A549 (cell line): Measurements from ENCODE around the gene TIA1. TPM values are rescaled to one million over a fixed set of nuclear protein-coding genes. Genes with fewer than 3 reads are reported as not detected.

Source experiments
- ATAC-seq, 2 experiments: fragments of 200-7000 bp in 1 of 2; fragments of >200 bp in 1 of 2; cut with Nextera tagmentation in 1 of 2; cut with Tn5 transposase in 1 of 2; 3 replicates each; pipeline versions ENCODE4 v1.8.0 to v1.9.1; 2018 to 2020; ENCODE audit warnings: mild to moderate bottlenecking in 1 of 2, moderate library complexity in 1 of 2
- CTCF ChIA-PET: fragments of 300-600 bp; sonication (Branson Sonifier 250); formaldehyde crosslinking; extraction: SDS; loops from one replicate; lab custom pipeline; 2021; ENCODE audit warnings: antibody characterized with exemption, inconsistent platforms; lab: Yijun Ruan, JAX
- POLR2A ChIA-PET: fragments of 350-600 bp; formaldehyde crosslinking; extraction: SDS; loops from one replicate; lab custom pipeline; 2021; ENCODE audit warnings: antibody characterized with exemption, inconsistent platforms; lab: Yijun Ruan, JAX
- DNase-seq, 2 experiments: peaks; one replicate each; pipeline versions ENCODE4 v3.0.0 to v3.0.0-alpha.2; 2011 to 2016; ENCODE audit warnings: low read depth in 1 of 2, low spot score in 1 of 2
- FAIRE-seq: peaks from 2 replicates; lab custom pipeline; 2011; peaks lifted over from hg19 to GRCh38; lab: Jason Lieb, UNC
- H3K27ac ChIP-seq, 2 experiments: fragments of >200 bp; sonication (Bioruptor Twin); formaldehyde crosslinking; 3 replicates each; pipeline ENCODE4 v1.5.1; 2016 to 2017
- H3K4me1 ChIP-seq: fragments of >200 bp; sonication (Bioruptor Twin); formaldehyde crosslinking; 3 replicates; pipeline ENCODE4 v1.6.1; 2016
- H3K4me2 ChIP-seq: fragments of >200 bp; sonication (Bioruptor Twin); formaldehyde crosslinking; 3 replicates; pipeline ENCODE4 v1.6.1; 2016
- H3K4me3 ChIP-seq: fragments of >200 bp; sonication (Bioruptor Twin); formaldehyde crosslinking; 3 replicates; pipeline ENCODE4 v1.5.1; 2016
- H3K9me3 ChIP-seq: fragments of >200 bp; sonication (Bioruptor Twin); formaldehyde crosslinking; 3 replicates; pipeline ENCODE4 v1.6.1; 2016
- BHLHE40 ChIP-seq: IDR thresholded peaks from 2 replicates; pipeline ENCODE4 v1.6.1; 2012; ENCODE audit warnings: low read depth, low read length, inconsistent platforms
- EHF ChIP-seq: fragments of 250-450 bp; sonication (Bioruptor Pico); IDR thresholded peaks from 2 replicates; pipeline ENCODE4 v1.5.0; 2020; ENCODE audit warnings: mild to moderate bottlenecking
- ESRRA ChIP-seq: fragments of 150-350 bp; IDR thresholded peaks from 2 replicates; pipeline ENCODE4 v1.6.1; 2014; ENCODE audit warnings: mild to moderate bottlenecking, low read length, borderline replicate concordance
- FOSB ChIP-seq: fragments of 250-450 bp; sonication (Bioruptor Pico); IDR thresholded peaks from 2 replicates; pipeline ENCODE4 v1.5.0; 2020; ENCODE audit warnings: mild to moderate bottlenecking, moderate library complexity
- FOSL2 ChIP-seq, 2 experiments: fragments of 450-650 bp in 1 of 2; fragments of >200 bp in 1 of 2; sonication (Bioruptor Twin) in 1 of 2; formaldehyde crosslinking; IDR thresholded peaks; 2 replicates each; pipeline versions ENCODE4 v1.5.0 to v1.6.1; 2016 to 2020; ENCODE audit warnings: mild to moderate bottlenecking in 1 of 2, moderate library complexity in 1 of 2
- FOXS1 ChIP-seq: fragments of 250-450 bp; sonication (Bioruptor Pico); IDR thresholded peaks from 2 replicates; pipeline ENCODE4 v1.5.0; 2020; ENCODE audit warnings: mild to moderate bottlenecking, moderate library complexity
- HOXA7 ChIP-seq: fragments of 250-450 bp; sonication (Bioruptor Pico); IDR thresholded peaks from 2 replicates; pipeline ENCODE4 v1.5.0; 2020; ENCODE audit warnings: mild to moderate bottlenecking, moderate library complexity
- HOXB13 ChIP-seq: fragments of 250-450 bp; sonication (Bioruptor Pico); IDR thresholded peaks from 2 replicates; pipeline ENCODE4 v1.5.0; 2020; ENCODE audit warnings: low read depth, mild to moderate bottlenecking, moderate library complexity
- JUN ChIP-seq, 2 experiments: fragments of >200 bp; sonication (Bioruptor Twin); formaldehyde crosslinking; IDR thresholded peaks; 2 replicates in 1 of 2; 3 replicates in 1 of 2; pipeline ENCODE4 v1.6.1; 2016 to 2017
- KDM5A ChIP-seq: fragments of 200-600 bp; sonication (generic); IDR thresholded peaks from 2 replicates; pipeline ENCODE4 v1.6.1; 2016; ENCODE audit warnings: antibody characterized with exemption, mild to moderate bottlenecking
- MAX ChIP-seq: IDR thresholded peaks from 2 replicates; pipeline ENCODE4 v1.6.1; 2012
- MYC ChIP-seq: IDR thresholded peaks from 2 replicates; pipeline ENCODE4 v1.6.1; 2012; ENCODE audit warnings: mild to moderate bottlenecking, inconsistent platforms, low read length, improper control_type of control experiment, borderline replicate concordance
- REST ChIP-seq: fragments of 200-600 bp; sonication (generic); IDR thresholded peaks from 2 replicates; pipeline ENCODE4 v1.6.1; 2016; ENCODE audit warnings: antibody characterized with exemption, mild to moderate bottlenecking, moderate library complexity
- SMC3 ChIP-seq: fragments of >200 bp; sonication (Bioruptor Twin); formaldehyde crosslinking; IDR thresholded peaks from 3 replicates; pipeline ENCODE4 v1.6.1; 2018; ENCODE audit warnings: inconsistent platforms
- TP53 ChIP-seq: fragments of 250-450 bp; sonication (Bioruptor Pico); IDR thresholded peaks from 2 replicates; pipeline ENCODE4 v1.5.0; 2021; ENCODE audit warnings: mild to moderate bottlenecking, moderate library complexity
- ZC3H11A ChIP-seq: fragments of 450-650 bp; IDR thresholded peaks from 2 replicates; pipeline ENCODE4 v1.6.1; 2014; ENCODE audit warnings: antibody characterized with exemption, mild to moderate bottlenecking
- ZFP36 ChIP-seq: fragments of 450-650 bp; IDR thresholded peaks from 2 replicates; pipeline ENCODE4 v1.6.1; 2014; ENCODE audit warnings: borderline replicate concordance; ENCODE audit not compliant: partially characterized antibody
- ZNF302 ChIP-seq: fragments of 250-450 bp; sonication (Bioruptor Pico); IDR thresholded peaks from 2 replicates; pipeline ENCODE4 v1.9.0; 2021; ENCODE audit warnings: inconsistent platforms, mild to moderate bottlenecking, moderate library complexity
- ZSCAN20 ChIP-seq: fragments of 250-450 bp; sonication (Bioruptor Pico); IDR thresholded peaks from 2 replicates; pipeline ENCODE4 v1.8.0; 2022; ENCODE audit warnings: mild to moderate bottlenecking, moderate library complexity
- WGBS: methylation state at CpG from one replicate; pipeline ENCODE4 v1.1.6; 2017; ENCODE audit errors: missing lambda C conversion rate; 5-methylcytosine and 5-hydroxymethylcytosine counted together
- polyA plus RNA-seq, 4 experiments: library from polyadenylated mRNA; depleted of rRNA in 3 of 4; stranded (reverse); fragments of >200 nt; fragmentation: RNase III in 1 of 4; extraction: RNeasy Plus Mini Kit Qiagen cat#74134 plus additional on column Dnase treatment in 1 of 4; gene quantifications; 2 replicates in 3 of 4; 3 replicates in 1 of 4; pipeline ENCODE4 v1.2.3, GENCODE V29; 2011 to 2017
- TF ChIP-seq, protein P1 (sequence below): IDR thresholded peaks from 2 replicates; pipeline ENCODE4 v1.6.1; 2012; ENCODE audit warnings: low read depth, borderline replicate concordance

Gene TIA1
- polyA plus RNA-seq, 2 of the 4 experiments (the other 2 are of a cell fraction) = 59.5 to 173 TPM

- no peak for ATAC-seq
- 92% methylated on average over 5 of the region's 5 CpGs for WGBS
- no peak for DNase-seq
- TF ChIP-seq ESRRA = no peak
- H3K4me3 ChIP-seq = no peak overlapping the region
- CTCF ChIA-PET = interaction anchor here (1.1 to 1.8 kb wide), 3 partner anchors 10 to 20 kb away, joined by 3 to 11 read pairs (median 5); partner anchors contain the start of genes FAM136A and SNRPG
- no peaks in the 10 kb centered on the region for H3K4me1 ChIP-seq
- POLR2A ChIA-PET = interaction anchor here (4.5 kb wide), 1 partner anchor 10 kb away, joined by 47 read pairs; the partner anchor contains the start of gene SNRPG
- H3K27ac ChIP-seq = no peak overlapping the region
- FAIRE-seq = no peak
- H3K4me2 ChIP-seq = no peak overlapping the region
- no peaks in the 10 kb centered on the region for H3K9me3 ChIP-seq
Observed at GRCh38 chr2:70283500-70284191, 35.2 kb upstream of the TIA1 start.

DNA sequence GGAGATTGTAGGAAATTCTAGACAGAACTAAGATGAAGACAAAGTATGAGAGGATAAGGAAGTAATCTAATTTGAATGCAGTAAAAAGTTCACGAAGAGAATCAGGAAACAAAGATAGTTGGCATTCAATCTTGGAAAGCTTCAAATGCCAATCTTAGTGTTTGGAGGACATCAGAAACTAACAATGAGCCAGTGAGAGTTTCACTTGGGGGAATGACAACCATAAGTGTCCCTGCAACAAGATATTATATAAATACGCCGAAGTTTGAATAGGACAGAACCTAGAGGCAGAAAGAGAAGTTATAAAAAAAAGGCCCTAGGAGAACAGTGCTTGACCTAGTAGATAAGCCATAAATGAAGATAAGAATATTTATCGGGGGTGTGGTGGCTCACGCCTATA is 34.0 kb upstream of the TIA1 start:
- Histone ChIP-seq H3K27ac (no peak overlapping the region), H3K4me1 (no peaks in the 10 kb centered on the region), H3K9me3 (no peaks in the 10 kb centered on the region), H3K4me3 (no peak overlapping the region), H3K4me2 (no peak overlapping the region)
- TF ChIP-seq FOXS1 (CRISPR knock-in tag) (no peak), ZSCAN20 (CRISPR knock-in tag) (no peak), SMC3 (no peak), ZNF302 (CRISPR knock-in tag) (no peak), ZFP36 (no peak), ZC3H11A (no peak), FOSL2 (IDR thresholded peaks at IDR 0.05) (no peak), FOSL2 (CRISPR knock-in tag; IDR thresholded peaks at IDR 0.05) (no peak), KDM5A (no peak), MYC (no peak), TP53 (CRISPR knock-in tag) (no peak), BHLHE40 (no peak), HOXB13 (CRISPR knock-in tag) (no peak), JUN (IDR thresholded peaks at IDR 0.05) (no peak), HOXA7 (CRISPR knock-in tag) (no peak), REST (no peak), MAX (no peak), EHF (no peak), FOSB (CRISPR knock-in tag) (no peak)
- TF ChIP-seq, protein P1, sequence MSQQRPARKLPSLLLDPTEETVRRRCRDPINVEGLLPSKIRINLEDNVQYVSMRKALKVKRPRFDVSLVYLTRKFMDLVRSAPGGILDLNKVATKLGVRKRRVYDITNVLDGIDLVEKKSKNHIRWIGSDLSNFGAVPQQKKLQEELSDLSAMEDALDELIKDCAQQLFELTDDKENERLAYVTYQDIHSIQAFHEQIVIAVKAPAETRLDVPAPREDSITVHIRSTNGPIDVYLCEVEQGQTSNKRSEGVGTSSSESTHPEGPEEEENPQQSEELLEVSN = no peak
- WGBS = 94% methylated on average over 5 of the region's 5 CpGs
- CTCF ChIA-PET = interaction anchor here (1.4 kb wide), 1 partner anchor 20 kb away, joined by 3 read pairs; the partner anchor contains the start of gene FAM136A
- no peak for DNase-seq
- FAIRE-seq = no peak
- POLR2A ChIA-PET = interaction anchor here (1.0 to 4.5 kb wide), 2 partner anchors 11 to 25 kb away, joined by 4 to 47 read pairs; partner anchors contain the start of genes PCYOX1 and SNRPG
- no peak for ATAC-seq
